GM19397 (cell line): Measurements from ENCODE around the gene ANGPTL7.

Experiments
- ATAC-seq: cut with Tn5 transposase; IDR thresholded peaks from one replicate; pipeline ENCODE4 v1.9.1; 2021; ENCODE audit warnings: mild to moderate bottlenecking, moderate library complexity; ENCODE audit not compliant: unreplicated experiment

ANGPTL7 gene

DNA sequence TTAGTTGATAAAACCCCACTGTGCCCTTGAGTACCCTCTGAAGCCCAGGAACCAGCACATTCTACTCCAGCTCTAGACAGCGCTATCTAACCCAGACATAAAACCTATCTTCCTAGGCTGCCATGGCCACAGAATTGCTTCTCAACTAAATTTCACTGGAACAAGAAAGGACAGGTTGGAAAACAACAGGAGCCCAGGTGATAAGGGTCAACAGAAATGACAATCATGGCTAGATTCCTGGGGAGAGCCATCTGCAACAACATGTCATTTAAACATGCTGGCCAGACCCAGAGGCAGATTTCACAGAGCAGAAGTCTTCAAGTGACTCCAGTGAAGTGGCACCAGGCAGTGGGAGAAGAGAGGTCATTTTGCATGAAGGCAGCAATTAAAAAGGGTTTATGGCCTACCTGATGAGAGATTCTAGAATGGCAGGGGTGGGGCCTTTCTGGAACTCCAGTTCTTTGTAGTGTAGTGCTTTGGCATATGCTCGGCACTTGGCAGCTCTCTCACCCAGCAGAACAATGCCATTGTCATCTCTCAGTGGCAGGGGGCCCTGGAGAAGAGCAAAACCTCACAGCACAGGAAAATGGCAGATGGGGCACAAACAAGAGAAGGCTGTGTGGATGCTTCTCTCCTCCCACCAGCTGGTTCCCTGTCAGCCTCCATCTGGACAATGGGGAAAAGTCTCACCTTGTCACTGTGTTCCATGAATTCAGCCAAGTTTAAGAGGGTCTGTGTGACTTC is 9.9 kb downstream of the ANGPTL7 start:
- no peak for ATAC-seq

DNA sequence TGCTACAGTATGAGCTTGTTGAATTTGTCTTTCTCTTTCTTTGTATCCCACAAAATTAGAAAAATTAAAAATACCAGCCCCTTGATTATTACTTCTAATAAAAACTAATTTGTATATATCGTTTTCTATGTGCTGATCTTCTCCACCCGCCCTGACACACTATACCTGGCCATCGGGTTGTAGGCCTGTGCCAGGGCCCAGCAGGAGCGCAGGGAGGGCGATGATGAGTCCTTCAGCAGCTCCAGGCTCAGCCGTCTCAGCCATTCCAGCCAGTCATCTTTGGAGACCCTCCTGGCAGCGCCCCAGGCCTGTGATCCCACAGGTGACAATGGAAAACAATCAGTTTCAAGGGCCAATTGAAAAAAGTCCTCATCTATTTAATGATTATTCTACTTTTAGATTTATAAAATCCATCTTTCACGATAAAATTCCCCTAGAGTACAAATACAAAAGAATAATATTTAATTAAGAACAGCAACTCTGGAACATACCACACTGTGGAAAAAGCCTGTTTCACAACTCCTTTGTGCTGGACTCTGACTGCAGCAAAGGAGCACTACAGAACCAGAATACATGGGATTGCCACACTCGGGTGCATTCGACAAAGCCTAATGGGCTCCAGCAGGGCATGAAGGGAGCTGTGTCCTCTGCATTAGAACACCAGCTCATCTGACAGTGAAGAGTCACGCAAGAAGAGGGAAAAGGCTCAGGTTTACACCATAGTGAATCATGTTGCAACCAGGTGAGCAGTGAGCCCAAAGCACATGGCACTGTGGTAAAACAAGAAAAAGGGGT is 15.4 kb downstream of the ANGPTL7 start:
- no peak for ATAC-seq

- ATAC-seq: no peak
Observed at GRCh38 chr1:11207898-11208611, 18.9 kb downstream of the ANGPTL7 start.

- no peak for ATAC-seq
Observed at GRCh38 chr1:11211461-11211860, 22.3 kb downstream of the ANGPTL7 start.

- no peak for ATAC-seq
Observed at GRCh38 chr1:11211925-11212587, 22.9 kb downstream of the ANGPTL7 start.

DNA sequence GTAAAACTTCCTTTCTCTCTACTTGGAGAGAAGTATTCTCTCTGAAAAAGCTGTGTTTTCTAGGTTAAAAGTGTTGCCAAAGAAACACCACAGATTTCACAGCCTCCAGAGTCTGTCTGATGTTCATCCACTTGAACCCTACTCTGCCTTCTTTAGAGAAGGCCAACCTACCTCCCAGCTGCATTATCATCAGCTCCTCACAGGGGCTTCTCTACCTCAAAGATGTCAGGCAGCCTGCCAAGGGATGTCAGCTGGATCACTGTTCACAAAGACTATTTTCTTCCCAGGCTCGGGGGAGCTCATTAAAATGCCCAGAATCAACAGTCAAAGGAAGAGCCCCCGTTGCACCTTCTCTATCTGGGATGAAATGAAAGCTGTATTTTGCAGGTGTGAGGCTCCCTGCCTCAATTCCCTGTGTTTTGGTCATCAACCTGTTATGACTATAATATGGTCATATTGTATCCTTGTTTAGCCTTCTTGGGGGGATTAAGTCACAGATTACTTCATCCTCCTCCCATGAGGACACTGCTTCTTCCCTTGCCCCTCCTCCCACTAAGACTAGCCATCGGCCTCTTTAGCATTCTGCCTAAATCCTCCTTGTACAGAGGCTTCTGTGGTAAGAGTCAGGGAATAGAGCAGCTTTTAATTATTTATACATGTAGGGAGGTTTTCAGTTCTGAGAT is 25.7 kb downstream of the ANGPTL7 start:
- ATAC-seq: no peak

DNA sequence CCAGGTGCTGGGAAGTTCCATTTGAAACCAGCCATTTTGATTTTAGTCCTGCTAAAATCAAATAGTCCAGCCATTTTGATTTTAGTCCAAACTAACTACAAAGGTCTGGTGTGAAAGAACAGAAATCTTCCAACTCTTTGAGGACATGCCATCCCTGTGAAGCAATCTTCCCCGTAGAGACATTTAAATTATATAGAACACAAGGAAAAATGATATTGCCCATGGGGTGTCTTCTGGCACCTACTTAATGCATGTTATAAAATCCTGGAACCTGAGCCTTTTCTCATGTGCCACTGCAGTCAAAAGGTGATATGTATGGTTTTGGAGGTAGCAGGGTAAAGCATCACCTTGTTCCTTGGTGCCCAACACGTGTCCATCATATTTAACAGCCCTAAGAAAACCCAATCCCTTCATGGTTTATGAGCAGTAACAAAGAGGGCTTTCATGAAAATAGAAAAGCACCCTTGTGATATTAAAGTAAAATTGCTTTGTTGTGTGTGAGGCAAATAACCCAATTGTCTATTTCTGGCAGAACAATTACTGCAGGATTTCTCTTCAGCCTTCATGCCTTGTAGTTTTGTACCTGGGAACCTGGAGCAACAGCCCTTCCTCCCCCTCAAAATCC is 26.3 kb downstream of the ANGPTL7 start:
- ATAC-seq: no peak

DNA sequence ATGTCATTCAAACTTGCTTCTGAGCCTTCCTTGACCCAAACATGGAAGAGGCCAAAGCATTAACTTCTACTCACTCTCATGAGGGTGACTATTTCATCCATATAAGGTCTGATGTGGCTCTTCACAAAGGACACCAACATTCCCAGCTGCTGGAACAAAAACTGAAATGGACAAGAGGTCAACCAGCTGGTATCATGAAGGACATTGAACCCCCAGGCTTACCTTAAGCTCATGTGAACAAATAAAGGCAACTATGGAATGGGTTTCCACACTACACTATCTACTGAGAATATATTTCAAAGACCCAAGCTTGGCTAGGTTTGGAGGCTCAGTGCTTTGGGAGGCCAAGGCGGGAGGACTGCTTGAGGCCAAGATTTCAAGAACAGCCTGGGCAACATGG is 26.9 kb downstream of the ANGPTL7 start:
- ATAC-seq: no peak

DNA sequence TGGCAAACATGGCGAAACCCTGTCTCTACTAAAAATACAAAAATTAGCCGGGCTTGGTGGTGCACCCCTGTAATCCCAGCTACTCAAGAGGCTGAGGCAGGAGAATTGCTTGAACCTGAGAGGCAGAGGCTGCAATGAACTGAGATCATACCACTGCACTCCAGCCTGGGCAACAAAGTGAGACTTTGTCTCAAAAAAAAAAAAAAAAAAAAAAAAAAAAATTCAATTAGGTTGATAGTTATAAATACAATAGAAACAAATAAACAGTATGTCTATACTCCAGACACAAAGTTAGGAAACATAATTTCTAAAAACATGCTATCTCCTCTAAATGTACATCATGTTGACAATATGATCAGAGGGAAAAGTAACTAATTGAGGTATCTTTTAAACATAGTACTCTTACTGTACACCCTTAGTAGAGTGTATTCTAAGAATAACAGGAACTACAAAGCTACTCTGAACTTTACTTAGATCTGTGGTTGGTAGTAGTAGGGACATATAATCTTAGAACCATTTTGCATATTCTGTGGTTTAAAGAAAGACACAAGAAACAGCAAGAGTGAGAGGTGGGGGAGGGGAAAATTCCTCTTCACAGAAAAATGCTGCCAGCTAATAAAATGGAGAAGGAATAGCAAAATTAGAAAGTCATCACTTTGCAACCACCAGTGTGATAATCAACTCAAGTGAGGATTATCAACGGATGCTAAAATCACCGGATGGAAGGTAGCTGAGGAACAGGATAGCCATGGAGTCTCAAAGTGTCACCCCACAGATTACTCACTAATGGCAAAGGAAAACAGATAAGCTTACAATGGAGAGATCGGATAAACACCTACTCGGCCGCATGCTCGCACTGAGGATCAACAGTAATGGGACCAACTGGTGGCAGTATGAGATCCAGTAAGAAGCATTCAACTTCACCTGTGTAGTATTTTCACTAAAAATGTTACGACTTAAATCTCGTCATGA is 38.2 kb downstream of the ANGPTL7 start:
- no peak for ATAC-seq

DNA sequence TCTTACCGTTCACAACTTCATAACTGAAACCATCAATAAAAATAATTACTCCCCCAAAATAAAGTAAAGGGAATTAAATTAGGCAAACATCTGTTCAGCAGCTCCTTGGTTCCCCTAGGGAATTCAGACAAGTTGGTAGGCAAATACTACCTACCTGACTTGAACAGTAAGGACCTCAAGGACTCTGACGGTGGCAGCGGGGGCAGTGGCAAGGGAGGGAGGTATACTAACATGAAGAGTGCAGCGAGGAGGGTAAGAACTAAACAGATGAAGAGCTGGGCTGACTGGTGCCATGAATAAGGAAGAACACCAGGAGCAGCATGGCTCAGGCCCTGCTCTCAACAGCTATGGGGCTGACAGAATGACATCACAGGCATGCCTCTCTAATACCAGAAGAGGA is 40.0 kb downstream of the ANGPTL7 start:
- no peak for ATAC-seq

GRCh38 chr1:11233208-11233607 is 44.1 kb downstream of the ANGPTL7 start:
- no peak for ATAC-seq

GRCh38 chr1:11237356-11237755 is 48.2 kb downstream of the ANGPTL7 start:
- ATAC-seq: no peak

- ATAC-seq: no peak
Observed at GRCh38 chr1:11238311-11238710, 49.2 kb downstream of the ANGPTL7 start.

DNA sequence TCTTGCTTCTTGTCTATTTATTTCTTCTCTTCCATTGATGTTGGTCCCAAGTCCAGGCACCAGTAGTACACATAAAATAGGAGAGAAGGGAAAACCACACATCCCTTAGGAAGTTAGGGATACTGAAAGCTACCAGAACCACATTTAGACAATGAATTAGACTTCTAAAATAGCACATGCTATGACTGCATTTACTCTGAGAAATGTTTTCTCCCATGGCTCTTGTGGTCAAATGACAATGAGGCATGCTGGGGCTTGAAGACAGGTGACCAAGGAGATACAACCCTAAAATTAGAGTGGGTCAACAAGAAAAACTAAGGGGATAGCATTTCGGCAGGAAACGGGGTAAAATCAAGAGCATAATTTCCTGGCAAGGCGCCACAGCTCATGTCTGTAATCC is 56.1 kb downstream of the ANGPTL7 start:
- ATAC-seq: no peak
